GM23248 (cell line): ENCODE measurements around the gene GABBR1.

Experiments used
- EZH2 ChIP-seq: fragments of 200-600 bp; sonication (generic); IDR thresholded peaks from 2 replicates; pipeline ENCODE4 v1.6.1; 2018; ENCODE audit warnings: antibody characterized with exemption, mild to moderate bottlenecking; ENCODE audit not compliant: insufficient read depth, poor library complexity, severe bottlenecking
- EZH2phosphoT487 ChIP-seq: fragments of 200-600 bp; sonication (generic); IDR thresholded peaks from 2 replicates; pipeline ENCODE4 v1.6.1; 2018; ENCODE audit warnings: antibody characterized with exemption, moderate library complexity, mild to moderate bottlenecking, low read depth; ENCODE audit not compliant: insufficient read depth

- no peak for TF ChIP-seq EZH2
- TF ChIP-seq EZH2phosphoT487: no peak
Measured at GRCh38 chr6:29673161-29673560, 40.2 kb upstream of the GABBR1 start.
